Ishikawa (cell line): ENCODE data around the gene CCDC97.

Experiments used
- TAF1 ChIP-seq: IDR thresholded peaks from 2 replicates; pipeline ENCODE4 v1.6.1; 2012; ENCODE audit warnings: low read depth, mild to moderate bottlenecking
- TF ChIP-seq, protein P1 (sequence below): IDR thresholded peaks from 2 replicates; pipeline ENCODE4 v1.6.1; 2012
- TF ChIP-seq, protein P2 (sequence below): IDR thresholded peaks from 2 replicates; pipeline ENCODE4 v1.6.1; 2012
- TF ChIP-seq, protein P3 (sequence below): IDR thresholded peaks from 2 replicates; pipeline ENCODE4 v1.6.1; 2012; ENCODE audit warnings: low read depth, mild to moderate bottlenecking

DNA sequence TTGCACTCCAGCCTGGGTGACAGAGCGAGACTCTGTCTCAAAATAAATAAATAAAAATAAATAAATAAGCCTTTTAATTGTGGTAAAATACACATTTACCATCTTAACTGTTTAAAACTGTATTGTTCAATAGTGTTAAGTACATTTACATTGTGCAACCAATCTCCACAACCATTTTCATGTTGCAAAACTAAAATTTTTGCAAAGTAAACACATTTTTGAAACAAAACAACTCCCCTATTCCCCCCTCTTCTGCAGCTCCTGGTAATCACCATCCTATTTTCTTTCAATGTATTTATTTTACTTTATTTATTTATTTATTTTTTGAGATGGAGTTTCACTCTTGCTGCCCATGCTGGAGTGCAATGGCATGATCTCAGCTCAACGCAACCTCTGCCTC lies 59.8 kb downstream of the CCDC97 start:
- TF ChIP-seq, protein P1, sequence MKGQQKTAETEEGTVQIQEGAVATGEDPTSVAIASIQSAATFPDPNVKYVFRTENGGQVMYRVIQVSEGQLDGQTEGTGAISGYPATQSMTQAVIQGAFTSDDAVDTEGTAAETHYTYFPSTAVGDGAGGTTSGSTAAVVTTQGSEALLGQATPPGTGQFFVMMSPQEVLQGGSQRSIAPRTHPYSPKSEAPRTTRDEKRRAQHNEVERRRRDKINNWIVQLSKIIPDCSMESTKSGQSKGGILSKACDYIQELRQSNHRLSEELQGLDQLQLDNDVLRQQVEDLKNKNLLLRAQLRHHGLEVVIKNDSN = no peak
- no peak for TF ChIP-seq TAF1
- TF ChIP-seq, protein P2, sequence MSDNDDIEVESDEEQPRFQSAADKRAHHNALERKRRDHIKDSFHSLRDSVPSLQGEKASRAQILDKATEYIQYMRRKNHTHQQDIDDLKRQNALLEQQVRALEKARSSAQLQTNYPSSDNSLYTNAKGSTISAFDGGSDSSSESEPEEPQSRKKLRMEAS = no peak
- TF ChIP-seq, protein P3, sequence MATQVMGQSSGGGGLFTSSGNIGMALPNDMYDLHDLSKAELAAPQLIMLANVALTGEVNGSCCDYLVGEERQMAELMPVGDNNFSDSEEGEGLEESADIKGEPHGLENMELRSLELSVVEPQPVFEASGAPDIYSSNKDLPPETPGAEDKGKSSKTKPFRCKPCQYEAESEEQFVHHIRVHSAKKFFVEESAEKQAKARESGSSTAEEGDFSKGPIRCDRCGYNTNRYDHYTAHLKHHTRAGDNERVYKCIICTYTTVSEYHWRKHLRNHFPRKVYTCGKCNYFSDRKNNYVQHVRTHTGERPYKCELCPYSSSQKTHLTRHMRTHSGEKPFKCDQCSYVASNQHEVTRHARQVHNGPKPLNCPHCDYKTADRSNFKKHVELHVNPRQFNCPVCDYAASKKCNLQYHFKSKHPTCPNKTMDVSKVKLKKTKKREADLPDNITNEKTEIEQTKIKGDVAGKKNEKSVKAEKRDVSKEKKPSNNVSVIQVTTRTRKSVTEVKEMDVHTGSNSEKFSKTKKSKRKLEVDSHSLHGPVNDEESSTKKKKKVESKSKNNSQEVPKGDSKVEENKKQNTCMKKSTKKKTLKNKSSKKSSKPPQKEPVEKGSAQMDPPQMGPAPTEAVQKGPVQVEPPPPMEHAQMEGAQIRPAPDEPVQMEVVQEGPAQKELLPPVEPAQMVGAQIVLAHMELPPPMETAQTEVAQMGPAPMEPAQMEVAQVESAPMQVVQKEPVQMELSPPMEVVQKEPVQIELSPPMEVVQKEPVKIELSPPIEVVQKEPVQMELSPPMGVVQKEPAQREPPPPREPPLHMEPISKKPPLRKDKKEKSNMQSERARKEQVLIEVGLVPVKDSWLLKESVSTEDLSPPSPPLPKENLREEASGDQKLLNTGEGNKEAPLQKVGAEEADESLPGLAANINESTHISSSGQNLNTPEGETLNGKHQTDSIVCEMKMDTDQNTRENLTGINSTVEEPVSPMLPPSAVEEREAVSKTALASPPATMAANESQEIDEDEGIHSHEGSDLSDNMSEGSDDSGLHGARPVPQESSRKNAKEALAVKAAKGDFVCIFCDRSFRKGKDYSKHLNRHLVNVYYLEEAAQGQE = no peak
